Measurements from ENCODE around the gene APBB2. TPM values are rescaled to one million over a fixed set of nuclear protein-coding genes. Genes with fewer than 3 reads are reported as not detected.

APBB2 gene
- total RNA-seq, 4 donors from 2014 or later: 12.2 to 29.2 (median 20.1) TPM

GRCh38 chr4:41081847-41082246 lies 132.5 kb downstream of the APBB2 start:
- no peak for DNase-seq
- TF ChIP-seq POLR2A (IDR thresholded peaks at IDR 0.05): no peak
- TF ChIP-seq, protein P1, sequence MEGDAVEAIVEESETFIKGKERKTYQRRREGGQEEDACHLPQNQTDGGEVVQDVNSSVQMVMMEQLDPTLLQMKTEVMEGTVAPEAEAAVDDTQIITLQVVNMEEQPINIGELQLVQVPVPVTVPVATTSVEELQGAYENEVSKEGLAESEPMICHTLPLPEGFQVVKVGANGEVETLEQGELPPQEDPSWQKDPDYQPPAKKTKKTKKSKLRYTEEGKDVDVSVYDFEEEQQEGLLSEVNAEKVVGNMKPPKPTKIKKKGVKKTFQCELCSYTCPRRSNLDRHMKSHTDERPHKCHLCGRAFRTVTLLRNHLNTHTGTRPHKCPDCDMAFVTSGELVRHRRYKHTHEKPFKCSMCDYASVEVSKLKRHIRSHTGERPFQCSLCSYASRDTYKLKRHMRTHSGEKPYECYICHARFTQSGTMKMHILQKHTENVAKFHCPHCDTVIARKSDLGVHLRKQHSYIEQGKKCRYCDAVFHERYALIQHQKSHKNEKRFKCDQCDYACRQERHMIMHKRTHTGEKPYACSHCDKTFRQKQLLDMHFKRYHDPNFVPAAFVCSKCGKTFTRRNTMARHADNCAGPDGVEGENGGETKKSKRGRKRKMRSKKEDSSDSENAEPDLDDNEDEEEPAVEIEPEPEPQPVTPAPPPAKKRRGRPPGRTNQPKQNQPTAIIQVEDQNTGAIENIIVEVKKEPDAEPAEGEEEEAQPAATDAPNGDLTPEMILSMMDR (IDR thresholded peaks at IDR 0.05): no peak
- Histone ChIP-seq H3K9me3 (peaks cover 0 to 16% (median 4%) of the 10 kb centered on the region in 3 donors), H3K4me3 (no peak overlapping the region), H3K27ac (no peak overlapping the region), H3K4me1 (no peaks in the 10 kb centered on the region), H3K27me3 (no peaks in the 10 kb centered on the region), H3K36me3 (no peaks in the 10 kb centered on the region)
- 82 to 88% methylated on average over 5 of the region's 5 CpGs for WGBS, 2 donors
- intact Hi-C loops (cut with DNase I): no loop called here

- H3K27ac ChIP-seq: no peak overlapping the region
- peaks cover 0 to 7% (median 1%) of the 10 kb centered on the region in 3 donors for H3K9me3 ChIP-seq
- 87% methylated on average over 4 of the region's 4 CpGs for WGBS, 2 donors
- TF ChIP-seq, protein P1 (IDR thresholded peaks at IDR 0.05): no peak
- TF ChIP-seq POLR2A (IDR thresholded peaks at IDR 0.05): no peak
- no peak for DNase-seq
- H3K4me1 ChIP-seq: no peaks in the 10 kb centered on the region
- intact Hi-C loops (cut with DNase I): no loop called here
- no peak overlapping the region for H3K4me3 ChIP-seq
- H3K27me3 ChIP-seq: no peaks in the 10 kb centered on the region
- H3K36me3 ChIP-seq: no peaks in the 10 kb centered on the region
Measured at GRCh38 chr4:41080976-41081375, 133.4 kb downstream of the APBB2 start.

GRCh38 chr4:41079881-41080560 lies 134.3 kb downstream of the APBB2 start:
- DNase-seq: no peak
- Histone ChIP-seq H3K36me3 (no peaks in the 10 kb centered on the region), H3K27me3 (no peaks in the 10 kb centered on the region), H3K9me3 (no peaks in the 10 kb centered on the region), H3K4me1 (no peaks in the 10 kb centered on the region), H3K4me3 (no peak overlapping the region), H3K27ac (no peak overlapping the region)
- WGBS, 2 donors: 79 to 94% methylated on average over 6 of the region's 6 CpGs
- TF ChIP-seq, protein P1 (IDR thresholded peaks at IDR 0.05): no peak
- no peak for TF ChIP-seq POLR2A (IDR thresholded peaks at IDR 0.05)
- intact Hi-C loops (cut with DNase I): no loop called here

DNA sequence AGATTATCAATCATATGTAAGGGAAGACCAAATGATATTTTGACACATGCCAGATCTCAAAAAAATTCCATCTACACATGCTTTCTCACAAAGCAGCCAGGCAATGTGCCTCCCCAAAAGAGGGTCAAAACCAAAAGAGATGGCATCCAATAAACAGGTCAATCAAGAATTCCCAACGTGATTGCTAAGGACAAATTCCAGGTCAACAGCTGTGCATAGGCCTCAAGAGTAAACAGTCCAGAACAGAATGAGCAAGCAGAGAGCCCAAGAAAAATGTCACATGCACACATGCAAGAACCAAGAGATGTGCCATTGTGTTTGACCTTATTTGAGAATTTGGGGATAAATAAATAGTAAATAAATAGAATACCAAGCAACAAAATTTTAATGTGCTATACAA lies 136.7 kb downstream of the APBB2 start:
- 21 to 38% methylated on average over 1 of the region's 1 CpG for WGBS, 2 donors
- no peaks in the 10 kb centered on the region for H3K36me3 ChIP-seq

GRCh38 chr4:41076481-41076880 lies 137.9 kb downstream of the APBB2 start:
- no peak for DNase-seq
- Histone ChIP-seq H3K27ac (no peak overlapping the region), H3K36me3 (no peaks in the 10 kb centered on the region), H3K9me3 (no peaks in the 10 kb centered on the region), H3K4me1 (no peaks in the 10 kb centered on the region), H3K27me3 (no peaks in the 10 kb centered on the region), H3K4me3 (no peak overlapping the region)
- intact Hi-C loops (cut with DNase I): no loop called here
- TF ChIP-seq, protein P1 (IDR thresholded peaks at IDR 0.05): no peak
- no peak for TF ChIP-seq POLR2A (IDR thresholded peaks at IDR 0.05)
- WGBS, 2 donors: 89 to 94% methylated on average over 1 of the region's 1 CpG

More for the DNA sequence above, 136.7 kb downstream of the APBB2 start:
- intact Hi-C loops (cut with DNase I): no loop called here
- H3K27ac ChIP-seq: no peak overlapping the region
- H3K4me1 ChIP-seq: no peaks in the 10 kb centered on the region
- TF ChIP-seq, protein P1 (IDR thresholded peaks at IDR 0.05): no peak
- TF ChIP-seq POLR2A (IDR thresholded peaks at IDR 0.05): no peak
- H3K9me3 ChIP-seq: no peaks in the 10 kb centered on the region
- no peaks in the 10 kb centered on the region for H3K27me3 ChIP-seq
- no peak for DNase-seq
- no peak overlapping the region for H3K4me3 ChIP-seq
